GM19351 (cell line): Measurements from ENCODE around the gene VEGFB.

Experiments used
- ATAC-seq: cut with Tn5 transposase; IDR thresholded peaks from one replicate; pipeline ENCODE4 v1.9.1; 2021; ENCODE audit warnings: mild to moderate bottlenecking, moderate library complexity; ENCODE audit not compliant: unreplicated experiment

Gene VEGFB

GRCh38 chr11:64258946-64259532 is 24.7 kb downstream of the VEGFB start:
- no peak for ATAC-seq

- no peak for ATAC-seq
These were observed 25.2 kb downstream of the VEGFB start for GRCh38 chr11:64259533-64260067.

GRCh38 chr11:64260147-64260708 is 25.8 kb downstream of the VEGFB start:
- no peak for ATAC-seq

- no peak for ATAC-seq
These were observed 27.2 kb downstream of the VEGFB start for GRCh38 chr11:64261556-64262080.

DNA sequence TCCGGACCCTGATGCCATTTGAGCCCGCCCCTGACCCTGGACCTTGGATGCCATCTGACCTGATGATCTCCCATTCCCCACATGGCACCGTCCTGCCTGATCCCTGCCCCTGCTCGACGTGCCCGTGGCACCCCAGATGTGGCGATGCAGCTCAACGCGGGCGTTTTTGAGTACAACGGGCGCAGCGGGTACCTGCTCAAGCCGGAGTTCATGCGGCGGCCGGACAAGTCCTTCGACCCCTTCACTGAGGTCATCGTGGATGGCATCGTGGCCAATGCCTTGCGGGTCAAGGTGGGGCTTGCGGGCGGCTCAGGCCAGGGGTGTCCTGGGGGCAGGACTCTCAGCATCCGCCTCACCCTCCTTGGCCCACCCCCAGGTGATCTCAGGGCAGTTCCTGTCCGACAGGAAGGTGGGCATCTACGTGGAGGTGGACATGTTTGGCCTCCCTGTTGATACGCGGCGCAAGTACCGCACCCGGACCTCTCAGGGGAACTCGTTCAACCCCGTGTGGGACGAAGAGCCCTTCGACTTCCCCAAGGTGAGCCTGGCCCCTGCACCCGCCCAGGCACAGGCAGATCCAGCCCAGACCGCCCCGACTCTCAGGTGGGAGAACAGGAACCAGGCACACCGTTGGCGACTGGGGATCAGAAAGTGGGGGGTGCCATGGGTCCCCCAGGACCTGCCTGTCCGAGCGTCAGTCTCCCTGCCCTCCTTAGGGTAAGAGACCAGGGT is 28.1 kb downstream of the VEGFB start:
- no peak for ATAC-seq

DNA sequence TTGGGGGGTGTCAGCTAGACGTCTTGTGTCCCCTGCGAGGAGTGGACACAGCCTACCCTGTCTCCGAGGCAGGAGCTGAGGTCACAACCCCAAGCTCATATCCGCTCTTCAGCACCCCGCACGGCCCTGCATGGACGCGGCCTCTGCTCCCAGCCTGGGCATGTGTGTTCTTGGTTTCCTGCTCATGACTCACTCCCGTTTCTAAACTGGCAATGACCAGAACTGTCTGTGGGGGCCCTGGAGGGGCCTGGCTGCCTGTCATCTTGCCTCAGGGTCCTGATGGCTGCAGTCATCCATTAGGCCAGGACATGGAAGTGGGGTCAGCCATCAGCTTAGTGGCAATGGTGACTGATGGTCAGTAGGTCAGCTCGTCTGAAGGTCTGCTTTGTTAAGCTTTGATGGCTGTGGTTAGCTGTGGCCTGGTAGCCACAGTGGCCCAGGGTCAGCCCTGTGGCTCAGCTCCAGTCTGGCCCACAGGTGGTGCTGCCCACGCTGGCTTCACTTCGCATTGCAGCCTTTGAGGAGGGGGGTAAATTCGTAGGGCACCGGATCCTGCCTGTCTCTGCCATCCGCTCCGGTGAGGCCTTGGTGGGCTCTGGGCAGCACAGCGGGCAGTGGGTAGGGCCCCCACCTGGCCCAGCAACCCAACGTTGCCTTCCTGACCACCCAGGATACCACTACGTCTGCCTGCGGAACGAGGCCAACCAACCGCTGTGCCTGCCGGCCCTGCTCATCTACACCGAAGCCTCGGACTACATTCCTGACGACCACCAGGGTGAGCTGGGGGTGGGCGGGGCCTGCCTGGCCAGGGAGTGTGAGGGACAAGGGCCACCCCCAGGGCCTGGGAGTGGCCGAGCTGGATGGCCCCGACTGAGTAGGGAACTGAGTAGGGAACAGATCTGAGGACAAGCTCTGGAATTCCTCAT is 28.9 kb downstream of the VEGFB start:
- ATAC-seq: no peak

DNA sequence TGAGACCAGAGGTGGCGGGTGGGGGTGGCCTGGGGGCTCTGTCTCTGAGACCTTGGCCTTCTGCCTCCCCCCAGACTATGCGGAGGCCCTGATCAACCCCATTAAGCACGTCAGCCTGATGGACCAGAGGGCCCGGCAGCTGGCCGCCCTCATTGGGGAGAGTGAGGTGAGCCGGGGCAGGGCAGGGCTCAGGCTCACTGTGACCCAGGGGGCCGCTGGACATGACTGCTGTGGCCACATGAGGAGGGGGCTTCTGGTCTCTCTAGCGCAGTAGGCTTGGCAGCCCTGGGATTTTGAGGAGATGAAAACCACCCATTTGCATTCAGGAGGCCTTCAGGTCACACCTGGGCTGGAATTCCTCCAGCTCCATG is 29.5 kb downstream of the VEGFB start:
- ATAC-seq: no peak

- ATAC-seq: no peak
These were observed 30.0 kb downstream of the VEGFB start for GRCh38 chr11:64264371-64264852.

DNA sequence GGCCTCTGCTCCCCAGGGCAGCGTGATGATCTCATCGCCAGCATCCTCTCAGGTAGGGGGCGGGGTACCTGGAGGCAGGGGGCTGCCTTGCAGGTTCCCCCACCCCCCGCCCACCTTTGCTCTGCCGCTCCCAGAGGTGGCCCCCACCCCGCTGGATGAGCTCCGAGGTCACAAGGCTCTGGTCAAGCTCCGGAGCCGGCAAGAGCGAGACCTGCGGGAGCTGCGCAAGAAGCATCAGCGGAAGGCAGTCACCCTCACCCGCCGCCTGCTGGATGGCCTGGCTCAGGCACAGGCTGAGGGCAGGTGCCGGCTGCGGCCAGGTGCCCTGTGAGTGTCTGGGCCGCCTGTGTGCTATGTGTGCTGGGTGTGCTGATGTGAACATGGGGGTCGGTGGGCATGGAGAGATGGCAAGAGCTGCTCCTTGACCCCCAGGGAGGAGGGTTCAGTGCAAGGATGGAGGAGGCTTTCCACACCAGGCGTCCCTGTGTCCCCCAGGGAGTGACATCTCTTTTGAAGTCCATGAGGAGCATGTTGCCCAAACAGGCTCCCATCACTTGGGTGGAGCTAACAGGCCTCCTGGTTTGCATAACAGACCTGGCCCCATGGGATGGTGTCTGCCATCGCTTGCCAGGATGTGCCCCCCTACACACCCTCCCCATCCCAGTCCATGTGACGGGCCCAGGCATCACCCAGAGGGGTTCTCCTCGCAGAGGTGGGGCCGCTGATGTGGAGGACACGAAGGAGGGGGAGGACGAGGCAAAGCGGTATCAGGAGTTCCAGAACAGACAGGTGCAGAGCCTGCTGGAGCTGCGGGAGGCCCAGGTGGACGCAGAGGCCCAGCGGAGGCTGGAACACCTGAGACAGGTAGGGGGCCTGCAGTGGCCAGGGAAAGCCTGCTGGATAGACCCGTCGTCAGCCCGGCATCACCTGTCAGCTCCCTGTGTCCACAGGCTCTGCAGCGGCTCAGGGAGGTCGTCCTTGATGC is 31.1 kb downstream of the VEGFB start:
- no peak for ATAC-seq

GRCh38 chr11:64266339-64266738 is 32.0 kb downstream of the VEGFB start:
- ATAC-seq: no peak

DNA sequence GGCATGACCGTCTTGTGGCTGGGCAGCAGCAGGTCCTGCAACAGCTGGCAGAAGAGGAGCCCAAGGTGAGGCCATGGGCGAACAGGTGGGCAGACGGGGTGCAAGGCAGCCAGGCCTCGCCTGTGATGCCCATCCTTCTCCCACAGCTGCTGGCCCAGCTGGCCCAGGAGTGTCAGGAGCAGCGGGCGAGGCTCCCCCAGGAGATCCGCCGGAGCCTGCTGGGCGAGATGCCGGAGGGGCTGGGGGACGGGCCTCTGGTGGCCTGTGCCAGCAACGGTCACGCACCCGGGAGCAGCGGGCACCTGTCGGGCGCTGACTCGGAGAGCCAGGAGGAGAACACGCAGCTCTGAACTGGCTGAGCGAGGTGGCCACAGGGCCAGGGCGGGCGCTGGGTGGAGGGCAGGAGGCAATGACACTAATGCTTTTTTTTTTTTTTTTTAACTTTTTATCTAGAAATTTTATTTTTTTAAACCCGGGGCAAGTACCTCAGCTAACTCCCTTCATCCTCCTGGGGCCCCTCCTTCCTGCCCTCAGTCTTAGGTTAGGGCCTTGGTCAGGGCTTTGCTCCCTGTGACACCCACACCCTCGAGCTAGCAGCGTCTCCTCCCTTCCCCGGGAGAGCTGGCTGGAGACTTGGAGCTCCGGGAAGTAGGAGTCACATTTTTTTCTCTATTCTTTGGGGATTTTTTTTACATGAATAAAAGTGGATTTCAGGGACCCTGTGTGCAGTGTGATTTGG is 33.0 kb downstream of the VEGFB start:
- ATAC-seq: no peak

- ATAC-seq: no peak
These were observed 33.9 kb downstream of the VEGFB start for GRCh38 chr11:64268025-64268892.

- ATAC-seq: peak; percentile 9
These were observed 34.6 kb downstream of the VEGFB start for GRCh38 chr11:64268893-64269539.

GRCh38 chr11:64269540-64270220 is 35.3 kb downstream of the VEGFB start:
- peak; percentile 67 for ATAC-seq

GRCh38 chr11:64275031-64275800 is 40.8 kb downstream of the VEGFB start:
- ATAC-seq: no peak

- ATAC-seq: no peak
These were observed 41.5 kb downstream of the VEGFB start for GRCh38 chr11:64275841-64276240.
